Activated CD4-positive, CD25-positive, alpha-beta regulatory T cell treated with anti-CD3 and anti-CD28 coated beads, Interleukin-2, amount 50 U/mL, for 72 hours (primary cell): ENCODE measurements around the gene DOCK3.
"Not testable (repeated sequence)": the region's sequence is repeated elsewhere in the genome, so short reads cannot be mapped to it uniquely, and the experiment has no call there.

Experiments
- DNase-seq: peaks from one replicate; pipeline ENCODE4 v3.0.0; 2021

Gene DOCK3

GRCh38 chr3:50890688-50891344, 216.1 kb downstream of the DOCK3 start:
- no peak for DNase-seq

DNA sequence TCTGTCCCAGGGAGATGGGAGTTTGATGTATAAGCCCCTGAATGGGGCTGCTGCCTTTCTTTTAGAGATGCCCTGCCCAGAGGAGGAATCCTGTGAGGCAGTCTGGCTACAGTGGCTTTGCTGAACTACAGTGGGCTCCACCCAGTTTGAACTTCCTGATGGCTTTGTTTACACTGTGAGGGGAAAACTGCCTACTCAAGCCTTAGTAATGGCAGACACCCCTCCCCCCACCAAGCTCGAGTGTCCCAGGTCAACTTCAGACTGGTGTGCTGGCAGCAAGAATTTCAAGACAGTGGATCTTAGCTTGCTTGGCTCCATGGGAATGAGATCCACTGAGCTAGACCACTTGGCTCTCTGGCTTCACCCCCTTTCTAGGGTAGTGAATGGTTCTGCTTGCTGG, 226.4 kb downstream of the DOCK3 start:
- not testable (repeated sequence) for DNase-seq

DNA sequence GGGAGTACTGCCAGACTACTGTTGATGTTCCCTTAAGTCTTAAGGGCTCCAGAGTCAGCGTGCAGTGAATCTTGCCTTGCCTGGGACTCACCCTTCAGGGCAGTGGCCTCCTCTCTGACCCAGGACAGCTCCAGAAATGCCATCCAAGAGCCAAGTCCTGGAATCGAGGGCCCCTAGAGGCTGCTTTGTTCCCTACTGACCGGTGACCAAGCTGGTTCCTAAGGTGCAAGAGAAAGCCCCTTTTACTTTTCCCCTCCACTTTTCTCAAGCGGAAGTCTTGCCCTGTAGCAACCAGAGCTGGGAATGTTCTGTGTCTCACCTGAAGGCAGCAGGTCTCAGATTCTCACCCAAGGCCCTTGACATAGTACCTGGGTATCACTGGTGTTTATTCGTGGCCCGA, 238.0 kb downstream of the DOCK3 start:
- no peak for DNase-seq

DNA sequence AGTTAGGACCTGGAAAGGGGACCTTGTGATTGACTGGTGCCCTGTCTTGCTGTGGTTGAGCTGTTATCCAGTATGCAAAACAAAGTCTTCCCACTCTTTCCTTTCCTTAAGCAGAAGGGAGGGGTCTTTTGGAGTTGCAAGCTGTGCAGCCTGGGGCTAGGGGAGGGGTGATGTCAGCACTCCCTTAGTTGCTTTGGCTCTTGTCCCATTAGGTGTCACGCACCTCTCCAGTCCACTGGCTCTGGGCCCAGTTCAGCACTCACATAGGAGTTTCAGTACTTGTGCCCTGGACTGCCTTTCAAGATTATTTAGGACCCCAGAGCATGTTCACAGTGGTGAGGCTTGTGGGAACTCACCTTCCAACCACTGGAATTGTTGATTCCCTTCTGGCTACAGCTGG, 238.5 kb downstream of the DOCK3 start:
- no peak for DNase-seq

- DNase-seq, result not testable (repeated sequence)
Observed at GRCh38 chr3:50922071-50922470, 247.3 kb downstream of the DOCK3 start.

- no peak for DNase-seq
Observed at GRCh38 chr3:50923955-50924354, 249.2 kb downstream of the DOCK3 start.

DNA sequence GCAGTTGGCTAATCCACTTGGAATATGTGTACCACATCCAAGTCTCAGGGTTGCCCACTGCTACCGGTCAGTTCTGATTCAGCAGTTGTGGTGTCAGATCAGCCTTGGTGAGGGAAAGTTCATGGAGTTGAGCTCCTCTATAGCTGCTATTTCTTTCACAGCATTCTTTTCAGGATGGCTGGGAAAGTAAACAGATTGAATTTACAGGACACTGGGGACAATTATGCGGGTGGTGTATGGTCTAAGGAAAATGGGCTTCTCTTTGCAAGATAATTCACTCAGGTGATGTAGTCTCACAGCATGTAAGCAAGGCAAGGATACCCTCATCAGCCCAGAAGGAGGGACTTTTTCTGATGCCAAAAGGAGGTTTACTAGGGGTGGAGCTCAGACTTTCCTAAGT, 249.9 kb downstream of the DOCK3 start:
- no peak for DNase-seq

- DNase-seq, result no peak
Observed at GRCh38 chr3:50926868-50927267, 252.1 kb downstream of the DOCK3 start.

DNA sequence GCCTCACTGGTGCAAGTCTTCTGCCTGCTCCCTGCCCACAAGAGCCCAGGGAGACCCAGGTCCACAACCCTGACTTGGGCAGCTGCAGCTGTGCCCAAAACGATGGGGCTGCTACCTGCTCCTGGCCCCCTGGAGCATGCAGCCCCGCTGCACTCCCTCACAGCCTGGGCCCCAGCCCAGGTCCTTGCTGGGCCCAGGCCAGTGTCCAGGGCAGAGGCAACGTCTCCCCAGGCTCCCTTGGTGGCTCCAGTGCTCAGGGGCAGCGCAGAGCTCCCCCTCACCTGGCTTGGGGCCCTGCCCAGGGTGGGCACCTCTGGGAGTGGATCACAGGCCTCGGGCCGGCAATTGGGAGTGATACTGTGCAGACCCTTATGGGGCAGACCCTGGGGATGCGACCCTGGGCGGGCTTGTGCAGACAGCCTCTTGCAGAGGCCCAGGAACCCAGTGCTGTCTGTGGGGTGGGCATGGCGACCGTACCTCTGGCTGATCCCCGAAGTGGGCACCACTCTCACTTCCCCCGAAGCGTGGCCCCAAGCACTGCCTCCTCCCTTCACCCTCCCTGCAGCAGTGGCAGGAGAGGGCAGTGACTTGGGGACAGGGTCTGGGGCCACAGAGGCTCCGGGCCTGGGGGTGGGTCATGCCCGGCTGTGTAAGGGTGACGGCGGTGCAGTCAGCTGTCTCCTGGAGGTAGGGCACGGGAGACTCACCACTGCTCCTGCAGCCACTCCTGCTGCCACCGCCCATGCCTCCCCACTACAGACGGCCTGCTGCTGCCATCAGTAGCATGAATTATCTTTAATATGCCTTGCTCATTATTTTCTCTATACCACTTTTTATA, 255.9 kb downstream of the DOCK3 start:
- DNase-seq, result no peak

DNA sequence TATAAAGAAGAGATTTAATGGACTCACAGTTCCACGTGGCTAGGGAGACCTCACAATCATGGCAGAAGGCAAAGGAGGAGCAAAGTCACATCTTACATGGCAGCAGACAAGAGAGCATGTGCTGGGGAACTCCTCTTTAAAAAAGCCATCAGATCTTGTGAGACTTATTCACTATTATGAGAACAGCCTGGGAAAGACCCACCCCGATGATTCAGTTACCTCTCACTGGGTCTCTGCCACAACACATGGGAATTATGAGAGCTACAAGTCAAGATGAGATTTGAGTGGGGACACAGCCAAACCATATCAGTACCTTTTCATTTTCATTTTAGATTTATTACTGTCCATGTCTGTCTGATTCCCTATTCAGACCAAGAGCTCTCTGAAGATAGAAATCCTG, 258.2 kb downstream of the DOCK3 start:
- DNase-seq, result not testable (repeated sequence)

DNA sequence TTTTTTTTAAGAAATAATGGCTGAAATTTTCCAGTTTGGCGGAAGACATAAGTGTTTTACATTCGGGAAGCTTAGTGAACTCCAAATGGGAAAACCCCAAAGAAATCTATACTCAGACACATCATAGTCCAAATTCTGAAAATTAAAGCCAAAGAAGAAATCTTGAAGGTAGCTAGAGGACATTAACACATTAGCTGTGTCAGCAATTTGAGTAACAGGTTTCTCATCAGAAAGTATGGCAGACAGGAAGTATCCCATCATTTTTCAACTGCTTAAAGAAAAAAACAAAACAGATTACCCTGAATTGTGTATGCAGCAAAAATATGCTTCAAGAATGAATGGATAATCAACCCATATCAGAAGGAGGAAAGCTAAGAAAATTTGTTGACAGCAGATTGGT, 261.7 kb downstream of the DOCK3 start:
- no peak for DNase-seq

- DNase-seq, result no peak
Observed at GRCh38 chr3:50947419-50947818, 272.7 kb downstream of the DOCK3 start.

GRCh38 chr3:50950591-50950990, 275.9 kb downstream of the DOCK3 start:
- no peak for DNase-seq

GRCh38 chr3:50953825-50954414, 279.2 kb downstream of the DOCK3 start:
- no peak for DNase-seq

- no peak for DNase-seq
Observed at GRCh38 chr3:50961386-50961785, 286.7 kb downstream of the DOCK3 start.

DNA sequence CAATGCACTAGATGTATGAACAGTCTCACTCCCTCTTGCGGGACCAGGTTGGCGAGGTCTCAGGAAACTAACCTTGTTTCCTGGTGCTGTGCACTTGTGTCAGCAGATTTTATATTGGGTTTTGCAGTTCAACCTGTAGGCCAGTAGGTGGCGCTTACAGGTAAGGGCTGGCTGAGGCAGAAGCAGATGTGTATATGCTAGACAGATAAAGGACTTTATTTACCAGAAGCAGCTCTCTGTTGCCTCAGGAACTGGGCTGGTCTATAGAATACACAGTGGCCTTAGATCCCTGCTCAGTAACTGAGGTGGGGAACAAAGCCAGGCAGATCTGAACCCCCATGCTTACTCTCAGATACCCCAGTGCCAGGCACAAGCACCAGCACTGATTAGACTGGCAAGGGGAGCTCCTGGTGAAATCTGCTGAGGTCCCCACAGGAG, 296.8 kb downstream of the DOCK3 start:
- DNase-seq, result no peak

- no peak for DNase-seq
Observed at GRCh38 chr3:50972029-50972428, 297.3 kb downstream of the DOCK3 start.

DNA sequence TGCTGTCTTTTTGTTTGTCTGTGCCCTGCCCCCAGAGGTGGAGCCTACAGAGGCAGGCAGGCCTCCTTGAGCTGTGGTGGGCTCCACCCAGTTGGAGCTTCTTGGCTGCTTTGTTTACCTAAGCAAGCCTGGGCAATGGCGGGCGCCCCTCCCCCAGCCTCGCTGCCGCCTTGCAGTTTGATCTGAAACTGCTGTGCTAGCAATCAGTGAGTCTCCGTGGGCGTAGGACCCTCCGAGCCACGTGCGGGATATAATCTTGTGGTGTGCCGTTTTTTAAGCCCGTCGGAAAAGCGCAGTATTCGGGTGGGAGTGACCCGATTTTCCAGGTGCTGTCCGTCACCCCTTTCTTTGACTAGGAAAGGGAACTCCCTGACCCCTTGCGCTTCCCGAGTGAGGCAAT, 303.9 kb downstream of the DOCK3 start:
- not testable (repeated sequence) for DNase-seq

DNA sequence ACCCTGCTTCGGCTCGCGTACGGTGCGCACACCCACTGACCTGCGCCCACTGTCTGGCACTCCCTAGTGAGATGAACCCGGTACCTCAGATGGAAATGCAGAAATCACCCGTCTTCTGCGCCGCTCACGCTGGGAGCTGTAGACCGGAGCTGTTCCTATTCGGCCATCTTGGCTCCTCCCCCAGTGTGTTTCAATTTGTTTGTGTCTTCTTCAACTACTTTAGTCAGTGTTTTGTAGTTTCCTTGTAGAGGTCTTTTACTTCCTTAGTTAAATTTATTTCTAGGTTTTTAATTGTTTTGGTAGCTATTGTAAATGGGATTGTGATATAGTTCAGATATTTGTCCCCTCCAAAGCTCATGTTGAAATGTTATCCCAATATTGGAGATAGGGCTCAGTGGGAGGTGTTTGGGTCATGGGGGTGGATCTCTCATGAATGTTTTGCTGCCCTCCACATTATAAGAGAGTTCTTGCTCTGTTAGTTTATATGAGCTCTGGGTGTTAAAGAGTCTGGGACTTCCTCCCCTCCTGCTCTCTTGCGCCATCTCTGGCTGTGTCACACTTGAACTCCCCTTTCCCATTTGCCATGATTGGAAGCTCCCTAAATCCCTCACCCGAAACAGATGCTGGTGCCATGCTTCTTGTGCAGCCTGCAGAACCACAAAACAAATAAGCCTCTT, 304.4 kb downstream of the DOCK3 start:
- no peak for DNase-seq

GRCh38 chr3:50982540-50983325, 308.0 kb downstream of the DOCK3 start:
- DNase-seq, result no peak

GRCh38 chr3:50983887-50984286, 309.2 kb downstream of the DOCK3 start:
- no peak for DNase-seq

GRCh38 chr3:50985893-50986292, 311.2 kb downstream of the DOCK3 start:
- no peak for DNase-seq

DNA sequence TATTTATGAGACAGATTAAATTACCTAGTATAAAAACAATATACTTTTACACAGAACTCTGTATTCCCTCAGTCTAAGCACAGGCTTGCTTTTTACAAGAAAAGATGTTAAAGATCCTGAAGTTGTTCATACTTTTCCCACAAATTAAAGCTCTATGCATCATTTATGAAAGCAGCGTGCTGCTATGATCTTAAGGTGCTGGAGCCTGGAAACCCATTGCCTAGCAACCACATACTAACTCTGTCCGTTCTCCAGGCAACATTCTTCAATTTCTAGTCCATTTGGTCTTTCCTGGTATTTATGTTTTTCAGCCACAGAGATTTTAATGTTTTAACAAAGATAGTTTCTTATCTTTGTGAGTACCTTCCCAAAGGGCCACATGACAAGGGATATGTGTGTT, 312.0 kb downstream of the DOCK3 start:
- no peak for DNase-seq
